Activated CD4-positive, CD25-positive, alpha-beta regulatory T cell treated with anti-CD3 and anti-CD28 coated beads, Interleukin-2, amount 50 U/mL, for 72 hours (primary cell): ENCODE data around the gene PTRH1.

Source experiments
- DNase-seq: peaks from one replicate; pipeline ENCODE4 v3.0.0; 2021

The PTRH1 gene

GRCh38 chr9:127694890-127695720 lies 20.4 kb downstream of the PTRH1 start:
- DNase-seq: no peak

DNA sequence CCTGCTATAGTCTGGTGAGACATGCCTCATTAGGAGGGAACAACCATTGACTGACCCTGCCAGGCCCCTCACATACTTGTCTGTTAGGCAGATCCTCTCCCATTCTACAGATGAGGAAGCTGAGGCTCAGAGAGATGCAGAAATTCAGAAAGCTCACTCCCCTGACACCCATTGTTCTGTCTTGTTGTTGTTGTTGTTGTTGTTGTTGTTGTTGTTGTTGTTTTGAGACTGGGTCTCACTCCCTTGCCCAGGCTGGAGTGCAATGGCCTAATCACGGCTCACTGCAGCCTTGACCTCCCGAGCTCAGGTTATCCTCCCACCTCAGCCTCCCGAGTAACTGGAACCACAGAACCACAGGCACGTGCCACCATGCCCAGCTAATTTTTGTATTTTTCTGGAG lies 21.8 kb downstream of the PTRH1 start:
- DNase-seq: no peak

GRCh38 chr9:127693143-127693542 lies 22.3 kb downstream of the PTRH1 start:
- no peak for DNase-seq

DNA sequence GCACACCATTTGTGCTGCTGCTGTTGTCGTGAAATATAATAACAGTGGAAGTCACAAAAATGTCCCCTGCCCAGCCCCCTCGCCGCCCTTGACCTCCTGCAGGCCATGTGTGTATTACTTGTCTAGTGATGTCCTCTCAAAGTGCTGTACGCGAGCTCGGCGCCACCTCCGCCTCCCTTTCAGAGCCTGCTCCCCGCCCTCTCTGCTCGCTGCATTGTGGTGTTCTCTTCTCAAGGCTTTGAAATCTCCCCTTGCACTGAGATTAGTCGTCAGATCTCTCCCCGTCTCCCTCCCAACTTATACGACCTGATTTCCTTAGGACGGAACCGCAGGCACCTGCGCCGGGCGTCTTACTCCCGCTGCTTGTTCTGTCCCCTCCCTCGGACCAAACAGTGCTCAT lies 23.4 kb downstream of the PTRH1 start:
- no peak for DNase-seq

DNA sequence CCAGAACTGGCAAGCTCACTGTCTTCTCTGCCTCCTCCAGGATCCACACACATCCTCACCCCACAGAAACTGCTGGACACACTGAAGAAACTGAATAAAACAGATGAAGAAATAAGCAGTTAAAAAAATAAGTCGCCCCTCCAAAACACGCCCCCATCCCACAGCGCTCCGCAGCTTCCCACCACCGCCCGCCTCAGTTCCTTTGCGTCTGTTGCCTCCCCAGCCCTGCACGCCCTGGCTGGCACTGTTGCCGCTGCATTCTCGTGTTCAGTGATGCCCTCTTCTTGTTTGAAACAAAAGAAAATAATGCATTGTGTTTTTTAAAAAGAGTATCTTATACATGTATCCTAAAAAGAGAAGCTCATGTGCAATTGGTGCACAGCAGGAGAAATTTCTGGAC lies 24.7 kb downstream of the PTRH1 start:
- no peak for DNase-seq

DNA sequence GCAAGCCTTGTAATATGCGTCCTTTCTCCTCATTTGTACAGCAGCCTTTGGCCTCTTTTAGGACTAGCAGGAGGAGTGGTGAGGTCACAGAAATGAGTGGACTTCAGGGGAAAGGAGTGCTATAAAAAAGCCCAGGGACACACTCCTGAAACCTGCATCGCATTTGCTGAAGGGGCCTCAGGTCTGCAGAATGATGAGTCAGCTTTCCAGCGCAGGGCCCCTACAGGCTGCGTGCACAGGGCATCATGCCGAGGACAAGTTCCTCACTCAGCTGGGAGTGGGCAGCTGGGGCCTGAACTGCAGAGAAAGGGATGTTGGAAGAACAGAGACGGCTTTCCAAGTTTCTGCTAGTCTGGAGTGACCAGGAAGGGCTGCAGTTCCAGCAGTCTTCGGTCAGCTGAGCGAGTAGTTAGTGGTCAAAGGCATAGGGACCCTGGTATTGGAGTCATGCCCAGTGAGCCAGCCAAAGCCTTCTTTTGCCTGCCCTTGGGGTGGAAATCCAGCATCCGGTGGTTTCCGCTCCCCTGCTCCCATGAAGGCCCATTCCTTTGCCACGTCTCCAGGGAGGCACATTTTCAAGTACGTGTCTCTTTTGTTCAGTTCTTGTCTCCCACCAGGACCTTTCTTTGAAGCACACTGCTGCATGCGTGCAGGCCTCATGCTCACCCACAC lies 26.0 kb downstream of the PTRH1 start:
- DNase-seq: no peak

- no peak for DNase-seq
Observed at GRCh38 chr9:127686461-127687393, 28.7 kb downstream of the PTRH1 start.

- DNase-seq: no peak
Observed at GRCh38 chr9:127684576-127684975, 30.9 kb downstream of the PTRH1 start.

- no peak for DNase-seq
Observed at GRCh38 chr9:127683723-127684122, 31.7 kb downstream of the PTRH1 start.

DNA sequence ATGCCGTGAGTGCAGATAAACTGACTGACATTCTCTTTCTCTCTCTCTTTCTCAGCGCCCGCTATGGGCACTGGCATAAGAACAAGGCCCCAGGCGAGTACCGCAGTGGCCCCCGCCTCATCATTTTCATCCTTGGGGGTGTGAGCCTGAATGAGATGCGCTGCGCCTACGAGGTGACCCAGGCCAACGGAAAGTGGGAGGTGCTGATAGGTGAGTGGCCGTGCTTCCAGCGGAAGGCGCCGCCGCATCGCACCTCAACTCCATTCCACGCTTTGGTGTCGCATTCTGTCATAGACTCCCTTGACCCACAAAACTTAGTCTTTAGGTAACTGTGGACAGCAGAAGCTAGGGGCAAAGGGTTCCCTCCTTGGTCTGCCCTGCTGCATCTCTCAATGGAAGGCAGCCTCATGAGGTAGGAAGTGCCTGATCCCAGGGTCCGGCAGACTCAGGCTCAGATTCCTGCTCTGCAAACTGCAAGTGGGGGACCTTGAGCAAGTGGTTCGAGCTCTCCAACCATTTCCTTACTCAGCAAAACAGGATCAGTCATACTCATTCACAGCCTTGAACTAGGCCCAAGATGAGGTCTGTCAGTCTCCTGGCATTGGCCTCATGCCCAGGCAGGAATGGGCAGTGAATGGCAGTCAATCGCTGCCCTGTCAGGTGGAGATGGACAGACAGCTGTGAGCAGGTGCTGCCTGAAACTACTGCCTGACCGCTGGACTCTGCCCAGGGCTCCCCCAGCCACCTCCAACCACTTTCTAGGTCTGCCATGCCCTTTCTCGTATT lies 32.9 kb downstream of the PTRH1 start:
- DNase-seq: no peak

GRCh38 chr9:127680846-127681245 lies 34.6 kb downstream of the PTRH1 start:
- no peak for DNase-seq

GRCh38 chr9:127680226-127680625 lies 35.2 kb downstream of the PTRH1 start:
- no peak for DNase-seq

DNA sequence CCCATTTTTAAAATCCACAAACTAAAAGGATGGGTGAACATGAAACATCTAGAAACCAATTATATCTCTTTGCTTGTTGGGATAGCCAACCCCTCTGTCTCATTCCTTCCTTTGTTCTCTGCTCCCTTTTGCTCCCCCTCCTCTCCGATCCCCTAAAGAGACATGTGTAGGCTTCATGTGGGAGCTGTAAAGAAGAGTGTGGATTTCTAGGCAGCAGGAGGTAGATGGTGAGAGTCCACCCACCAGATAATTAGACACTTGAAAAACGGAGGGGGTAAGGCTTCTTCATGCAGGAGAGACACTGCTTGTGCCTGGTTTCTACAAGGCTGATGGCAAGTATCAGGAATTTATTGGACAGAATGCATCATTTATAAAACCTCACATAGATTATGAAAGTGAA lies 36.0 kb downstream of the PTRH1 start:
- DNase-seq: no peak

- no peak for DNase-seq
Observed at GRCh38 chr9:127676638-127677037, 38.8 kb downstream of the PTRH1 start.

DNA sequence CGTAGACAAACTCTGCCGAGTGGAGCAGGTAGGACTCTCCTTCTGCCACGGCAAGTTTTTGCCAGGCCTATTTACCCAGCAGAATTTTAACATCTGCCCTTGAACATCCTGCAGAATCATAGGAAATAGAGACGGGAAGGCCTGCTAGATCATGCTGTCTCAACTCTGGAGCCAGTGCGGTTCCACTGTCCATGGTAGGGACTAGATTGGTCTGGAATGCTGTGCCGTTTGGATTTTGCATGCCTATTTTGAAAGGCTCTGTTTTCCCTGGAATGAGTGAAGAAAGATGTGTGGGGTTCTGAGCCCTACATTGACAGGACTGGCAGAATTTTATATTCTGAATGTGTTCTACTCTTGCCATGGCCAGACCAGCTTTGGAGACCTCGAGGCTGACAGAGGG lies 42.2 kb downstream of the PTRH1 start:
- no peak for DNase-seq

DNA sequence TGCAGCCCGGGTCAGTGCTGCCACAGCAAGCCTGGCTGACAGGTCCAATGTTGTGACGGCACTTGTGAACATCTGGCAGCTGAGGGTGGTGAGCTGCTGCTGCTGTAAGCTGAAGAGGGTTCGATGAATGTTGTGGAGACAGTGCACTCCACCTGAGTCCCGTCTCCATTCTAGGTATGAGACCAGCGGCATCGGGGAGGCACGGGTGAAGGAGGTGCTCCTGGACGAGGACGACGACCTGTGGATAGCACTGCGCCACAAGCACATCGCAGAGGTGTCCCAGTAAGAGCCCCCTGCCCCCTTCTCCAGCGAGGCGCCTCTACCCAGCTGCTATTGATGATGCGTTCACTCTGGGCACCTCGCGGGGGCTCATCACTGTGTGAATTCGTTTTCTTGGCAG lies 47.6 kb downstream of the PTRH1 start:
- DNase-seq: no peak

DNA sequence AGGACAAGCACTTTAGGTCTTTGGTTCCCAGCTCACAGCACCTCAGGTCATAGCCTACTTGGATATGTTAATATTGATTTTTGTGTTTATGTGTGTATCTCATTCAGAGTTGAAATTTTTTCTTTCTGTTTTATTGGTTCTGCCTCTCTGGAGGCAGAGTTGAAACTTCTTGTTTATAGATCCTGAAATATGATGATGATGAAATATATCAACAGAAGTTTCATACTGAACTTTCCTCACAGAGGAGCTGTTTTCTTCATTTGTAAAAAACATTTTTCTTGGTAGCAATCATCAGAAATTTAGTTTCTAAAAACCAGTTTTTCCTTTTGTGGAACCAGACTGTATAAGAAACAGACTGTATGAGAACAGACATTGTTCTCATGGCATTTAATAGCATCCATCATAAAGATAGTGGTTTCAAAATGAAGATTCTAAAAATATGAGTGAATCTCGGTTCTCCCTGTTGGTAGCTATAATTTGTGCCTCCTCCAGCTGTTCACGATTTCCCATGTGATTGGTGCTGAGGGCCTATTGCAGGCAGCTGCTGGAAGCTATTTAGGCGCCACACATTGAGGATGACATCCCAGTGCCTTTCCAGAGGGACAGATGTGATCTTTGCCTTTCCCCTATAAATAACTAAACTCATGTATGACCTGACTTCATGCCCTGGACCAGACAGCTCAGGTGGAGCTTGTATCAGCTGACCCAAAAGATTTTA lies 48.2 kb downstream of the PTRH1 start:
- DNase-seq: no peak

DNA sequence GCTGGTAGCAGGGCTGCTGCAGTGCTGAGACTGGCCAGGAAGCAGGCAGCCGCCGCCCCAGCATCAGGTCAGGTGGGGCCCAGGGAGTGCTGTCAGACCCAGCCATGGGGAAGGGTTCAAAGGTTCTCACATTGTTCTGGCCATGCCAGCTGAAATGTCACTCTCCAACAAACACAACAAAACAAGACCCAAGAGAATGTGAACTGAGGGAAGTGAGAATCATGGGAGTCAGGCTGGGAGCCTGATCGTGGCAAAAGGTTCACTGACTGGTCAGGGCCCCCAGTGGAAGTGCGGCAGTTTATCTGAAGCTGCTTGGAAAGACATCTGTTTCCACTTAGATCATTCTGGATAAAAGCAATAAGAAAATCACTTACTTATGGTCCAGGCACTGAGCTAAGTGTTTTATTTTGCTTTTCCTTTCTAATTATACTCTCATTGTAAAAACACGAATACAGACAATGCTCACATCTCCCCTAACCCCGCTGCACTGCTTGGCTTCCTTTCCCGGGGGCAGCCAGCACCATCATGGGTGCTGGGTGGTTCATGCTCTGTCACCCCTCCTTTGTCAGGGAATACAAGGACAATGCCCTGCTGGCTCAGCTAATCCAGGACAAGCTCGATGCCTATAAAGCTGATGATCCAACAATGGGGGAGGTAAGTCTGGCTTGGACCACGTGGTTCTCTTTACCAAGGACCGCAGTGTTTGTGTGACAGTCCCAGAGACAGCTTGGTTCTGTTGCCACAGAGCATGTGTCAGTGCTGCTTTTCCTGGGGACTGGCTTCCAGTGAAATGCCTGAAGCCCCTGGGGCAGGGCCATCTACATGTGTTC lies 50.6 kb downstream of the PTRH1 start:
- no peak for DNase-seq

- no peak for DNase-seq
Observed at GRCh38 chr9:127664324-127664677, 51.2 kb downstream of the PTRH1 start.
